Transverse colon (tissue), 4 donors: ENCODE measurements around the gene GRID2IP. TPM values are rescaled to one million over a fixed set of nuclear protein-coding genes. Genes with fewer than 3 reads are reported as not detected.

Source experiments
- DNase-seq: peaks from one replicate; pipeline ENCODE4 v3.0.0-alpha.2; 2019
- H3K27ac ChIP-seq, 4 donors: fragments of 200-600 bp; sonication (generic); 2 replicates each; pipeline ENCODE4 v1.5.1; 2016 to 2018; ENCODE audit warnings: inconsistent platforms in 4 of 4
- H3K27me3 ChIP-seq: fragments of 200-600 bp; sonication (generic); 2 replicates; pipeline ENCODE4 v1.5.1; 2017; ENCODE audit warnings: inconsistent platforms
- H3K36me3 ChIP-seq, 4 donors: fragments of 200-600 bp; sonication (generic); 2 replicates each; pipeline ENCODE4 v1.5.1; 2017 to 2019; ENCODE audit warnings: inconsistent platforms in 4 of 4
- H3K4me1 ChIP-seq, 4 donors: fragments of 200-600 bp; sonication (generic); 2 replicates each; pipeline ENCODE4 v1.5.1; 2017 to 2020; ENCODE audit warnings: inconsistent platforms in 4 of 4
- H3K4me3 ChIP-seq, 4 donors: fragments of 200-600 bp; sonication (generic); 1 replicate in 1 of 4; 2 replicates in 3 of 4; pipeline versions ENCODE4 v1.5.1 to v1.6.1; 2017 to 2019; ENCODE audit warnings: inconsistent platforms in 4 of 4
- H3K9me3 ChIP-seq, 2 donors: fragments of 200-600 bp; sonication (generic); 2 replicates each; pipeline ENCODE4 v1.5.1; 2017 to 2019; ENCODE audit warnings: inconsistent platforms in 2 of 2
- CTCF ChIP-seq, 5 experiments: fragments of 200-600 bp in 3 of 5; fragments of 450-650 bp in 2 of 5; sonication (generic) in 3 of 5; IDR thresholded peaks; 1 replicate in 2 of 5; 2 replicates in 3 of 5; pipeline ENCODE4 v1.5.1; 2016 to 2017; ENCODE audit warnings: antibody characterized with exemption in 5 of 5, inconsistent platforms in 3 of 5, mild to moderate bottlenecking in 2 of 5, moderate library complexity in 1 of 5
- EP300 ChIP-seq: sonication (generic); formaldehyde crosslinking; IDR thresholded peaks from one replicate; pipeline ENCODE4 v1.6.1; 2017; ENCODE audit warnings: antibody characterized with exemption, low read depth
- POLR2A ChIP-seq: fragments of 450-650 bp; IDR thresholded peaks from one replicate; pipeline ENCODE4 v1.6.1; 2016; ENCODE audit warnings: antibody characterized with exemption, mild to moderate bottlenecking, moderate library complexity
- POLR2AphosphoS5 ChIP-seq, 3 donors: sonication (generic); formaldehyde crosslinking; IDR thresholded peaks; one replicate each; pipeline ENCODE4 v1.6.1; 2016; ENCODE audit warnings: antibody characterized with exemption in 3 of 3
- WGBS, 2 donors: methylation state at CpG; one replicate each; pipeline ENCODE4 v1.1.5; 2018; ENCODE audit warnings: low coverage in 1 of 2; 5-methylcytosine and 5-hydroxymethylcytosine counted together
- in situ Hi-C, 4 donors: fragments of 200-750 bp; cut with MboI; loops; one replicate each; pipeline versions ENCODE4 v1.15.0 to v1.15.1; 2017; ENCODE audit warnings: low sequenced_read_pairs in 3 of 4, low pct_ligation_motif_present in 1 of 4, low pct_unique_long_range_greater_than_20kb in 1 of 4
- intact Hi-C: fragments of 100-400 bp; cut with DNase I; formaldehyde crosslinking; loops from one replicate; pipeline ENCODE4 v1.15.1; 2023; ENCODE audit warnings: low total_unique reads
- total RNA-seq, 4 donors: library from RNA; depleted of rRNA; stranded (reverse); fragments of >200 nt; gene quantifications; one replicate each; pipeline ENCODE4 v1.1.0, GENCODE V29; 2016

The GRID2IP gene
- total RNA-seq, 4 donors from 2014 or later: 0.20 to 1.1 (median 0.66) TPM

GRCh38 chr7:6531492-6532279 is 19.6 kb downstream of the GRID2IP start:
- Histone ChIP-seq H3K36me3 (no peaks in the 10 kb centered on the region), H3K4me1 (peaks cover 0 to 21% (median 17%) of the 10 kb centered on the region in 4 donors), H3K4me3 (peak overlapping the region in 1 of 4 donors; percentile 46), H3K27ac (no peak overlapping the region), H3K9me3 (no peaks in the 10 kb centered on the region), H3K27me3 (peaks cover 92% of the 10 kb centered on the region)
- TF ChIP-seq CTCF (IDR thresholded peaks at IDR 0.05) (no peak), POLR2AphosphoS5 (IDR thresholded peaks at IDR 0.05) (no peak), POLR2A (no peak), EP300 (no peak)
- in situ Hi-C loops (no loop called here), intact Hi-C loops (no loop called here)
- DNase-seq: no peak
- WGBS, 2 donors: 36% methylated on average over 19 of the region's 19 CpGs; no CpG with 5 or more reads in 1 of the 2 donors

DNA sequence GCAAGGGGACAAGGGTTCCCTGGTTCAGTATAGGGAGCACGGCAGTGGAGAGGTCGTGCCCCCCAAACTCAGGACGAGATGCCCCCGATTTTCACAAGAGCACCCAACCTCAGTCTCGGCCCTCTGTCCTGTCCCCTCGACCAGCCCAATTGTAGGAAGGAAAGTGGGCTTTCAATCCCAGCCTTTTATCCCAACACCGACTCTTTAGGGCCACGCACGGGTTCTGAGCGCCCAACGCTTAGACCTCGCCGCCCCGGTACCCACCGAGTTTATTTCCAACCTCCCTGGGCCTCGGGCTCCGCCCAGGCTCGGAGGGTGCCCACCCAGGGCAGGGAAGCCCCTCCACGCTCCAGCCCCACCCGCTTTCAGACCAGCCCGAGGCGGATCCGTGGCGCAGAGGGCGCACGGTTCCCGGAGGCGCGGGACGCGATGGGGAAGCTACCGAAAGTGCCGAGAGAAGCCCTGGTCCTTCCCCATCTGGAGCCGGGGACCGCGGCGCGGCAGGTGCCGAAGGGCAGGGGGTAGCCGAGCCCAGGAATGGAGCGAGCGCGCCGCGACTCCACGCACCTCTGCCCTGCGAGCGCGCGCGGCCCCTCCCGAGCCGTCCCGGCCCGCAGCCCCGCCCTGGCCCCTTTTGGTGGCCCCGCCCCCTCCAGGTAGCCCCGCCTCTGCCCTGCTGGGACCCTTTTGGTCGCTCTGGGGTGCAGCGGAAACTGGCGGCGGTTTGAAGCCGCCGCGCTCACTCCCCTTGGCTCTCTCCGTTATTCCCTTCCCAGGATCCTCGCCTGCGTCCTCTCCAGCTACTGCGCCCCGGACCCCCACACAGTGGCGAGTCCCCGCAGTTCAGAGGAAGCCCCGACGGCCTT is 20.4 kb downstream of the GRID2IP start:
- 4% methylated on average over 64 of the region's 74 CpGs; no CpG with 5 or more reads in 1 of the 2 donors for WGBS, 2 donors
- H3K9me3 ChIP-seq: no peaks in the 10 kb centered on the region
- H3K27ac ChIP-seq: no peak overlapping the region
- in situ Hi-C loops: no loop called here
- H3K36me3 ChIP-seq: no peaks in the 10 kb centered on the region
- peak overlapping the region in 3 of 4 donors; percentile 22 to 46 (median 33) for H3K4me3 ChIP-seq
- intact Hi-C loops: no loop called here
- H3K27me3 ChIP-seq: peaks cover 92% of the 10 kb centered on the region
- H3K4me1 ChIP-seq: peaks cover 0 to 17% (median 14%) of the 10 kb centered on the region in 4 donors
- peak; percentile 67 for DNase-seq
- TF ChIP-seq CTCF (IDR thresholded peaks at IDR 0.05) (no peak), POLR2A (no peak), POLR2AphosphoS5 (IDR thresholded peaks at IDR 0.05) (no peak), EP300 (no peak)

- WGBS, 2 donors: 48 to 73% methylated on average over 3 to 6 of the region's 6 CpGs
- no peak for TF ChIP-seq POLR2AphosphoS5 (IDR thresholded peaks at IDR 0.05)
- no peak for TF ChIP-seq CTCF (IDR thresholded peaks at IDR 0.05)
- TF ChIP-seq POLR2A: no peak
- no peak for TF ChIP-seq EP300
- in situ Hi-C loops: no loop called here
- Histone ChIP-seq H3K9me3 (no peaks in the 10 kb centered on the region), H3K36me3 (no peaks in the 10 kb centered on the region), H3K27me3 (peaks cover 92% of the 10 kb centered on the region), H3K4me3 (no peak overlapping the region), H3K27ac (no peak overlapping the region), H3K4me1 (peaks cover 0 to 17% (median 14%) of the 10 kb centered on the region in 4 donors)
- no peak for DNase-seq
- intact Hi-C loops: no loop called here
These were observed 21.6 kb downstream of the GRID2IP start for GRCh38 chr7:6529643-6530042.
